Neural cell (in vitro differentiated cells): Measurements from ENCODE around the gene C12orf54. TPM values are rescaled to one million over a fixed set of nuclear protein-coding genes. Genes with fewer than 3 reads are reported as not detected.

Experiments used
- H2AFZ ChIP-seq: fragments of 200-600, 300-800 bp; sonication (generic), shearing (Covaris generic); 2 replicates; pipeline ENCODE4 v1.6.0; 2014; ENCODE audit warnings: low read depth, mild to moderate bottlenecking, antibody characterized with exemption, low read length, moderate library complexity
- H3F3A ChIP-seq: fragments of 200-600 bp; shearing (Covaris generic); 2 replicates; pipeline ENCODE4 v1.6.1; 2016; ENCODE audit warnings: mild to moderate bottlenecking, moderate library complexity, mixed read lengths, antibody characterized with exemption, low read length; ENCODE audit not compliant: insufficient read depth, poor library complexity, severe bottlenecking
- H3K27ac ChIP-seq: fragments of 200-600, 300-800 bp; sonication (generic), shearing (Covaris generic); 2 replicates; pipeline ENCODE4 v1.5.1; 2014; ENCODE audit warnings: mild to moderate bottlenecking, low read length, moderate library complexity
- H3K27me3 ChIP-seq: fragments of 300-800, 200-600 bp; sonication (generic), shearing (Covaris generic); 2 replicates; pipeline ENCODE4 v1.6.0; 2014; ENCODE audit warnings: mild to moderate bottlenecking, low read depth, low read length, moderate library complexity; ENCODE audit not compliant: insufficient read depth
- H3K36me3 ChIP-seq: fragments of 300-800, 200-600 bp; sonication (generic), shearing (Covaris generic); 2 replicates; pipeline ENCODE4 v1.5.1; 2014; ENCODE audit warnings: mild to moderate bottlenecking, antibody characterized with exemption, low read length, moderate library complexity; ENCODE audit not compliant: insufficient read depth
- H3K4me2 ChIP-seq: fragments of 300-800, 200-600 bp; sonication (generic), shearing (Covaris generic); 2 replicates; pipeline ENCODE4 v1.6.0; 2014; ENCODE audit warnings: mild to moderate bottlenecking, low read length
- H3K4me3 ChIP-seq: fragments of 300-800, 200-600 bp; sonication (generic), shearing (Covaris generic); 2 replicates; pipeline ENCODE4 v1.5.1; 2014; ENCODE audit warnings: mild to moderate bottlenecking, low read length, moderate library complexity
- H3K79me2 ChIP-seq: fragments of 200-600 bp; shearing (Covaris generic); replicated peaks from 2 replicates; pipeline ENCODE4 v1.6.0; 2014; ENCODE audit warnings: mild to moderate bottlenecking, low read length, moderate library complexity; ENCODE audit not compliant: insufficient read depth
- H3K9ac ChIP-seq: fragments of 300-800, 200-600 bp; sonication (generic), shearing (Covaris generic); 2 replicates; pipeline ENCODE4 v1.6.1; 2016; ENCODE audit warnings: mild to moderate bottlenecking, low read length, mixed read lengths
- H3K9me2 ChIP-seq: fragments of 200-600 bp; shearing (Covaris generic); 2 replicates; pipeline ENCODE4 v1.6.1; 2016; ENCODE audit warnings: mild to moderate bottlenecking, low read length, mixed read lengths; ENCODE audit not compliant: insufficient read depth
- H3K9me3 ChIP-seq: fragments of 200-600, 300-800 bp; sonication (generic), shearing (Covaris generic); 2 replicates; pipeline ENCODE4 v1.6.1; 2016; ENCODE audit warnings: mild to moderate bottlenecking, mixed run types, low read length, moderate library complexity, mixed read lengths
- H4K20me1 ChIP-seq: fragments of 200-600 bp; shearing (Covaris generic); 2 replicates; pipeline ENCODE4 v1.6.1; 2016; ENCODE audit warnings: mild to moderate bottlenecking, mixed run types; ENCODE audit not compliant: insufficient read depth
- CTCF ChIP-seq: fragments of 450-650 bp; IDR thresholded peaks from 2 replicates; pipeline ENCODE4 v1.5.1; 2014; ENCODE audit warnings: antibody characterized with exemption, mild to moderate bottlenecking, moderate library complexity; ENCODE audit not compliant: poor library complexity, severe bottlenecking
- EP300 ChIP-seq: fragments of 450-650 bp; conservative IDR thresholded peaks from 2 replicates; pipeline ENCODE4 v1.6.1; 2014; ENCODE audit warnings: antibody characterized with exemption, mild to moderate bottlenecking, moderate library complexity; ENCODE audit not compliant: poor library complexity, severe bottlenecking
- EZH2 ChIP-seq: fragments of 200-600, 300-800 bp; shearing (Covaris generic), sonication (generic); IDR thresholded peaks from 2 replicates; pipeline ENCODE4 v1.6.1; 2014; ENCODE audit warnings: antibody characterized with exemption, low read length, borderline replicate concordance, mild to moderate bottlenecking; ENCODE audit not compliant: insufficient read depth, poor library complexity, severe bottlenecking
- MXI1 ChIP-seq: fragments of 450-650 bp; conservative IDR thresholded peaks from 2 replicates; pipeline ENCODE4 v1.6.1; 2014; ENCODE audit warnings: antibody characterized with exemption, mild to moderate bottlenecking; ENCODE audit not compliant: poor library complexity, severe bottlenecking
- POLR2AphosphoS5 ChIP-seq: IDR thresholded peaks from 2 replicates; pipeline ENCODE4 v1.6.1; 2012
- RAD21 ChIP-seq: fragments of 450-650 bp; conservative IDR thresholded peaks from 2 replicates; pipeline ENCODE4 v1.6.1; 2014; ENCODE audit warnings: antibody characterized with exemption, mild to moderate bottlenecking, moderate library complexity
- REST ChIP-seq: IDR thresholded peaks from 2 replicates; pipeline ENCODE4 v1.6.1; 2012; ENCODE audit warnings: borderline replicate concordance
- SMC3 ChIP-seq: fragments of 450-650 bp; conservative IDR thresholded peaks from 2 replicates; pipeline ENCODE4 v1.6.1; 2014; ENCODE audit warnings: antibody characterized with exemption, mild to moderate bottlenecking, moderate library complexity; ENCODE audit not compliant: poor library complexity
- TAF1 ChIP-seq: IDR thresholded peaks from 2 replicates; pipeline ENCODE4 v1.6.1; 2012; ENCODE audit warnings: low read depth
- polyA plus RNA-seq: library from polyadenylated mRNA; depleted of rRNA; stranded (reverse); fragments of >200 nt; gene quantifications from 2 replicates; pipeline ENCODE4 v1.2.3, GENCODE V29; 2014

Gene C12orf54
- polyA plus RNA-seq, 1 donor from 2014 or later = not detected

- Histone ChIP-seq H3F3A (no peaks in the 10 kb centered on the region), H3K9ac (no peak overlapping the region), H3K36me3 (no peaks in the 10 kb centered on the region), H2AFZ (no peak overlapping the region), H3K9me2 (no peaks in the 10 kb centered on the region), H3K27ac (no peak overlapping the region), H3K4me3 (no peak overlapping the region), H3K27me3 (no peaks in the 10 kb centered on the region), H3K4me2 (no peak overlapping the region), H4K20me1 (no peaks in the 10 kb centered on the region), H3K79me2 (no peaks in the 10 kb centered on the region), H3K9me3 (no peaks in the 10 kb centered on the region)
- TF ChIP-seq RAD21 (peak; percentile 39), CTCF (peak; percentile 38), POLR2AphosphoS5 (no peak), EZH2 (no peak)
These were observed 60.1 kb downstream of the C12orf54 start for GRCh38 chr12:48542300-48542928.

- Histone ChIP-seq H3K9ac (no peak overlapping the region), H3K9me3 (no peaks in the 10 kb centered on the region), H3K9me2 (no peaks in the 10 kb centered on the region), H3K4me3 (no peak overlapping the region), H4K20me1 (no peaks in the 10 kb centered on the region), H3K27me3 (no peaks in the 10 kb centered on the region), H3F3A (no peaks in the 10 kb centered on the region), H3K79me2 (no peaks in the 10 kb centered on the region), H3K27ac (no peak overlapping the region), H3K4me2 (no peak overlapping the region), H3K36me3 (no peaks in the 10 kb centered on the region), H2AFZ (no peak overlapping the region)
- no peak for TF ChIP-seq RAD21
- TF ChIP-seq CTCF = no peak
- TF ChIP-seq EZH2 = no peak
- TF ChIP-seq SMC3 = no peak
- TF ChIP-seq MXI1 = no peak
- no peak for TF ChIP-seq TAF1
- TF ChIP-seq EP300 = no peak
- TF ChIP-seq REST = no peak
- TF ChIP-seq POLR2AphosphoS5 = no peak
These were observed 63.7 kb downstream of the C12orf54 start for GRCh38 chr12:48545833-48546469.

Other genes starting within 250 kb of the C12orf54 start
- 41.6 TPM in 2 replicates for gene ZNF641, start 131.6 kb upstream of the C12orf54 start, polyA plus RNA-seq
- not detected in 2 replicates for gene ANP32D, start 9.9 kb upstream of the C12orf54 start, polyA plus RNA-seq
- not detected in 2 replicates for gene OR8S1, start 43.1 kb downstream of the C12orf54 start, polyA plus RNA-seq
- not detected in 2 replicates for gene LALBA, start 87.5 kb downstream of the C12orf54 start, polyA plus RNA-seq
- 116 and 173 TPM in 2 replicates for gene KANSL2, start 199.7 kb downstream of the C12orf54 start, polyA plus RNA-seq
- 24.0 and 28.2 TPM in 2 replicates for gene CCNT1, start 234.2 kb downstream of the C12orf54 start, polyA plus RNA-seq